ENCODE measurements around the gene HOOK2.

Gene HOOK2

DNA sequence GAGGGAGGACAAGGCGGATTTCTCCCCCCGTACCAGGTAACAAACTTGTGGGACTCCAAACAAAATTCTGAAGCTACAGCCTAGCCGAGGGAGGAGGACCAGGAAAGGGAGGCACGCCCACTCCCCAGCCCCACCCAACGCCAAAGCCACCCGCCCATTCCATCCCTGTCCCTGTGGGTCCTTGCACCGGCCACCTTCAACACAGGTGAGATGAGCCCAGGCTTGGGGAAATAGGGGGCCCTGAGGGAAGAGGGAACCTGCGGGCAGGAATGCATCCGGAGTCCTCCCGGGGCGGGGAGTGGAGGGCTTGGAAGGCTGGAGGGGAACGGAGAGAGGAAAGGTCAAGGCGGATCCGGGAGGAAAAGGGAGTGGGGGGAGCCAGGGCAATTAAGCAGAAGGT, 23.7 kb downstream of the HOOK2 start, which contains the start of gene BEST2:
TSS of gene BEST2 (plus strand) at position 157 of the 400 bp plus-strand sequence. CDS start 802 bp downstream, outside the sequence.
- Histone ChIP-seq H3K4me1 (ENCODE audit: control insufficient read depth in 1 of 2, insufficient read depth in 2 of 2, low read length in 2 of 2) (no peaks in the 10 kb centered on the region), H3K18ac (ENCODE audit: low read length) (no peak within 1 kb of the TSS), H2BK12ac (ENCODE audit: low read length) (no peak within 1 kb of the TSS), H3K27ac (ENCODE audit: low read depth, low read length) (no peak within 1 kb of the TSS), H3K23ac (ENCODE audit: low read length) (no peak within 1 kb of the TSS), H4K8ac (ENCODE audit: low read depth, low read length) (no peak within 1 kb of the TSS), H3K79me2 (ENCODE audit: control insufficient read depth, insufficient read depth, low read length, poor library complexity) (no peaks in the 10 kb centered on the region), H3K4ac (ENCODE audit: low read depth, low read length) (no peak within 1 kb of the TSS), H3K79me1 (ENCODE audit: low read length) (no peaks in the 10 kb centered on the region), H3K9ac (ENCODE audit: low read length) (no peak within 1 kb of the TSS), H3K27me3 (ENCODE audit: insufficient read depth, low read length) (no peaks in the 10 kb centered on the region), H4K12ac (ENCODE audit: low read depth, low read length) (no peak within 1 kb of the TSS), H4K91ac (ENCODE audit: low read depth, low read length) (no peak within 1 kb of the TSS), H3K14ac (ENCODE audit: low read length) (no peak within 1 kb of the TSS), H3K4me3 (ENCODE audit: low read depth, low read length) (no peak within 1 kb of the TSS), H2BK5ac (ENCODE audit: low read depth, low read length, poor library complexity) (no peak within 1 kb of the TSS), H2BK120ac (ENCODE audit: insufficient read depth, low read length, poor library complexity) (no peak within 1 kb of the TSS), H3K4me2 (ENCODE audit: low read length) (no peak within 1 kb of the TSS), H3K9me3 (ENCODE audit: insufficient read depth, low read depth, low read length) (peaks cover 10% of the 10 kb centered on the region), H3K36me3 (ENCODE audit: control insufficient read depth in 1 of 2, insufficient read depth in 2 of 2, low read length in 2 of 2) (peaks cover 13% of the 10 kb centered on the region in 2 experiments), H2AFZ (ENCODE audit: insufficient read depth, low read length, poor library complexity) (no peak within 1 kb of the TSS), H2AK5ac (ENCODE audit: low read length) (no peak within 1 kb of the TSS)
- DNase-seq = peak; percentile 54 to 66
- WGBS (ENCODE audit: extremely low coverage, insufficient coverage, insufficient read length) = no CpG with 5 or more reads among the region's 14 CpGs

DNA sequence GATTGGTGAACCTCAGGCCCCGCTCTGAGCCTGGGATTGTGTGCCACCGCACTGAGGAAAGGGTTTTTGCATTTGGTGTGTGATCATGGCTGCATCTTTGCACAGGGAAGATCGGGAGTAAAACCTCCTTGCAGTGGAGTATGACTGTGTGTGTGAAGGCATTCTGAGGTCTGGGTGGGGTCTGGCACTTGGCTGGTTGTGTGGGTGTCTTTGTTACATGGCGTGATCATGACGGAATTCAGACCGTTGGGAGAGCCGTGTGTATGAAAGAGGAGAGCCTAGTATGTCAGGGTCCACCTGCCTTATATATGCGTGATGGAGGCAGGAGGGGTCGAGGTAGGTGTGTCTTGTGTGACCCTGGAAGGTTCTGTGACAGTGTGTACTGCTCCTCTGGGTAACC, 24.5 kb downstream of the HOOK2 start:
- no peak for DNase-seq
- H3K4me1 ChIP-seq (ENCODE audit: control insufficient read depth in 1 of 2, insufficient read depth in 2 of 2, low read length in 2 of 2) = no peaks in the 10 kb centered on the region
- WGBS (ENCODE audit: extremely low coverage, insufficient coverage, insufficient read length) = no CpG with 5 or more reads among the region's 9 CpGs
- peaks cover 18 to 20% of the 10 kb centered on the region in 2 experiments for H3K36me3 ChIP-seq (ENCODE audit: control insufficient read depth in 1 of 2, insufficient read depth in 2 of 2, low read length in 2 of 2)
- no peak overlapping the region for H2BK12ac ChIP-seq (ENCODE audit: low read length)
- H4K91ac ChIP-seq (ENCODE audit: low read depth, low read length) = no peak overlapping the region
- no peak overlapping the region for H4K12ac ChIP-seq (ENCODE audit: low read depth, low read length)
- H2BK5ac ChIP-seq (ENCODE audit: low read depth, low read length, poor library complexity) = no peak overlapping the region
- no peak overlapping the region for H3K23ac ChIP-seq (ENCODE audit: low read length)
- H4K8ac ChIP-seq (ENCODE audit: low read depth, low read length) = no peak overlapping the region
- H3K4me2 ChIP-seq (ENCODE audit: low read length) = no peak overlapping the region
- no peak overlapping the region for H3K18ac ChIP-seq (ENCODE audit: low read length)
- H3K4me3 ChIP-seq (ENCODE audit: low read depth, low read length) = no peak overlapping the region
- H2AK5ac ChIP-seq (ENCODE audit: low read length) = no peak overlapping the region
- H2BK120ac ChIP-seq (ENCODE audit: insufficient read depth, low read length, poor library complexity) = no peak overlapping the region
- H3K4ac ChIP-seq (ENCODE audit: low read depth, low read length) = no peak overlapping the region
- peaks cover 10% of the 10 kb centered on the region for H3K9me3 ChIP-seq (ENCODE audit: insufficient read depth, low read depth, low read length)
- no peaks in the 10 kb centered on the region for H3K79me1 ChIP-seq (ENCODE audit: low read length)
- H3K27me3 ChIP-seq (ENCODE audit: insufficient read depth, low read length) = no peaks in the 10 kb centered on the region
- H3K14ac ChIP-seq (ENCODE audit: low read length) = no peak overlapping the region
- H3K27ac ChIP-seq (ENCODE audit: low read depth, low read length) = no peak overlapping the region
- no peaks in the 10 kb centered on the region for H3K79me2 ChIP-seq (ENCODE audit: control insufficient read depth, insufficient read depth, low read length, poor library complexity)
- no peak overlapping the region for H3K9ac ChIP-seq (ENCODE audit: low read length)
- H2AFZ ChIP-seq (ENCODE audit: insufficient read depth, low read length, poor library complexity) = no peak overlapping the region

- no peak overlapping the region for H2BK120ac ChIP-seq (ENCODE audit: insufficient read depth, low read length, poor library complexity)
- H3K79me2 ChIP-seq (ENCODE audit: control insufficient read depth, insufficient read depth, low read length, poor library complexity) = no peaks in the 10 kb centered on the region
- no peak overlapping the region for H4K91ac ChIP-seq (ENCODE audit: low read depth, low read length)
- peaks cover 26 to 28% of the 10 kb centered on the region in 2 experiments for H3K36me3 ChIP-seq (ENCODE audit: control insufficient read depth in 1 of 2, insufficient read depth in 2 of 2, low read length in 2 of 2)
- DNase-seq = peak; percentile 93 to 95
- H3K4me1 ChIP-seq (ENCODE audit: control insufficient read depth in 1 of 2, insufficient read depth in 2 of 2, low read length in 2 of 2) = peaks cover 2 to 3% of the 10 kb centered on the region in 2 experiments
- H3K79me1 ChIP-seq (ENCODE audit: low read length) = no peaks in the 10 kb centered on the region
- H3K4me3 ChIP-seq (ENCODE audit: low read depth, low read length) = no peak overlapping the region
- H3K14ac ChIP-seq (ENCODE audit: low read length) = no peak overlapping the region
- H3K4ac ChIP-seq (ENCODE audit: low read depth, low read length) = no peak overlapping the region
- H3K9me3 ChIP-seq (ENCODE audit: insufficient read depth, low read depth, low read length) = peaks cover 10% of the 10 kb centered on the region
- H3K9ac ChIP-seq (ENCODE audit: low read length) = no peak overlapping the region
- WGBS (ENCODE audit: extremely low coverage, insufficient coverage, insufficient read length) = no CpG with 5 or more reads among the region's 24 CpGs
- no peak overlapping the region for H3K4me2 ChIP-seq (ENCODE audit: low read length)
- H4K12ac ChIP-seq (ENCODE audit: low read depth, low read length) = no peak overlapping the region
- H3K18ac ChIP-seq (ENCODE audit: low read length) = no peak overlapping the region
- no peak overlapping the region for H3K23ac ChIP-seq (ENCODE audit: low read length)
- H2AFZ ChIP-seq (ENCODE audit: insufficient read depth, low read length, poor library complexity) = no peak overlapping the region
- no peak overlapping the region for H4K8ac ChIP-seq (ENCODE audit: low read depth, low read length)
- no peak overlapping the region for H2BK5ac ChIP-seq (ENCODE audit: low read depth, low read length, poor library complexity)
- no peak overlapping the region for H3K27ac ChIP-seq (ENCODE audit: low read depth, low read length)
- no peak overlapping the region for H2AK5ac ChIP-seq (ENCODE audit: low read length)
- no peaks in the 10 kb centered on the region for H3K27me3 ChIP-seq (ENCODE audit: insufficient read depth, low read length)
- no peak overlapping the region for H2BK12ac ChIP-seq (ENCODE audit: low read length)
Observed at GRCh38 chr19:12749938-12750521, 25.3 kb downstream of the HOOK2 start.

DNA sequence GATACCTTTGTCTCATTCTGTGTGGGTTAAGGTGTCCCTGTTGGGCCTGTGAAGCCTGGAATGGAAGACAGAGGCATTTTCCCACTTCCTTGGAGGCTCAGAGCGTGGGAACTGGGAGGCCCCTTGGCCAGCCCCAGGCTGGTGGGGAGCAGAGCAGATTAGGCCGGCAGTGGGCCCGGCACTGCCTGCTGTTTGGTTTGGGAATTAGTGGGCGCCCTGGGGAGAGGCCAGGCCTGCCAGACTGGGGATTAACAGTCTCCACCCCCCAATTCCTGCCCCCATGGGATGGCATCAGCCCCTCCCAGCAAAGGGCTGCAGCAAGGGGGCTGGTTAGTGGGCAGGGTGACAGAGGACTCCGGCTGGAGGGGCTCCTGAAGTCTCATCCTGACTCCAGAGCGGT, 26.9 kb downstream of the HOOK2 start:
- H3K79me1 ChIP-seq (ENCODE audit: low read length) = no peaks in the 10 kb centered on the region
- H4K8ac ChIP-seq (ENCODE audit: low read depth, low read length) = no peak overlapping the region
- no peak overlapping the region for H3K4me2 ChIP-seq (ENCODE audit: low read length)
- H2BK5ac ChIP-seq (ENCODE audit: low read depth, low read length, poor library complexity) = no peak overlapping the region
- H2AFZ ChIP-seq (ENCODE audit: insufficient read depth, low read length, poor library complexity) = no peak overlapping the region
- H3K27ac ChIP-seq (ENCODE audit: low read depth, low read length) = no peak overlapping the region
- H2BK120ac ChIP-seq (ENCODE audit: insufficient read depth, low read length, poor library complexity) = no peak overlapping the region
- no peak overlapping the region for H4K91ac ChIP-seq (ENCODE audit: low read depth, low read length)
- H3K36me3 ChIP-seq (ENCODE audit: control insufficient read depth in 1 of 2, insufficient read depth in 2 of 2, low read length in 2 of 2) = peaks cover 31 to 34% of the 10 kb centered on the region in 2 experiments
- H3K4ac ChIP-seq (ENCODE audit: low read depth, low read length) = no peak overlapping the region
- DNase-seq = no peak
- WGBS (ENCODE audit: extremely low coverage, insufficient coverage, insufficient read length) = no CpG with 5 or more reads among the region's 6 CpGs
- H3K23ac ChIP-seq (ENCODE audit: low read length) = no peak overlapping the region
- no peak overlapping the region for H4K12ac ChIP-seq (ENCODE audit: low read depth, low read length)
- peaks cover 8% of the 10 kb centered on the region for H3K9me3 ChIP-seq (ENCODE audit: insufficient read depth, low read depth, low read length)
- H3K9ac ChIP-seq (ENCODE audit: low read length) = no peak overlapping the region
- no peaks in the 10 kb centered on the region for H3K79me2 ChIP-seq (ENCODE audit: control insufficient read depth, insufficient read depth, low read length, poor library complexity)
- no peak overlapping the region for H3K14ac ChIP-seq (ENCODE audit: low read length)
- no peak overlapping the region for H2BK12ac ChIP-seq (ENCODE audit: low read length)
- H3K18ac ChIP-seq (ENCODE audit: low read length) = no peak overlapping the region
- no peaks in the 10 kb centered on the region for H3K27me3 ChIP-seq (ENCODE audit: insufficient read depth, low read length)
- no peak overlapping the region for H2AK5ac ChIP-seq (ENCODE audit: low read length)
- peaks cover 2 to 7% of the 10 kb centered on the region in 2 experiments for H3K4me1 ChIP-seq (ENCODE audit: control insufficient read depth in 1 of 2, insufficient read depth in 2 of 2, low read length in 2 of 2)
- no peak overlapping the region for H3K4me3 ChIP-seq (ENCODE audit: low read depth, low read length)

All from trophoblast cell (in vitro differentiated cells and primary cell).